Measurements from ENCODE around the gene TOPAZ1.

DNA sequence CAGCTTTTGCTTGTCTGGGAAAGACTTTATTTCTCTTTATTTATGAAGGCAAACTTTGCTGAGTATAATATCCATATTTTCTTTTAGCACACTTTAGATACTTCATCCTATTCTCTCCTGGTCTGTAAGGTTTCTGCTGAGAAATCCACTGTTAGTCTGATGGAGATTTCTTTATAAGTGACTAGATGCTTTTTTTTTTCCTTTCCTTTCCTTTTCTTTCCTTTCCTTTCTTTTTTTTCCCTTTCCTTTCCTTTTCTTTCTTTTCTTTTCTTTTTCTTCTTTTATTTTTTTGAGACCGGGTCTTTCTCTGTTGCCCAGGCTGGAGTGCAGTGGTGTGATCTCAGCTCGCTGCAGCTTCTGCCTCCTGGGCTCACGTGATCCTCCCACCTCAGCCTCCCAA is 38.4 kb downstream of the TOPAZ1 start:
- TF ChIP-seq, protein P1, sequence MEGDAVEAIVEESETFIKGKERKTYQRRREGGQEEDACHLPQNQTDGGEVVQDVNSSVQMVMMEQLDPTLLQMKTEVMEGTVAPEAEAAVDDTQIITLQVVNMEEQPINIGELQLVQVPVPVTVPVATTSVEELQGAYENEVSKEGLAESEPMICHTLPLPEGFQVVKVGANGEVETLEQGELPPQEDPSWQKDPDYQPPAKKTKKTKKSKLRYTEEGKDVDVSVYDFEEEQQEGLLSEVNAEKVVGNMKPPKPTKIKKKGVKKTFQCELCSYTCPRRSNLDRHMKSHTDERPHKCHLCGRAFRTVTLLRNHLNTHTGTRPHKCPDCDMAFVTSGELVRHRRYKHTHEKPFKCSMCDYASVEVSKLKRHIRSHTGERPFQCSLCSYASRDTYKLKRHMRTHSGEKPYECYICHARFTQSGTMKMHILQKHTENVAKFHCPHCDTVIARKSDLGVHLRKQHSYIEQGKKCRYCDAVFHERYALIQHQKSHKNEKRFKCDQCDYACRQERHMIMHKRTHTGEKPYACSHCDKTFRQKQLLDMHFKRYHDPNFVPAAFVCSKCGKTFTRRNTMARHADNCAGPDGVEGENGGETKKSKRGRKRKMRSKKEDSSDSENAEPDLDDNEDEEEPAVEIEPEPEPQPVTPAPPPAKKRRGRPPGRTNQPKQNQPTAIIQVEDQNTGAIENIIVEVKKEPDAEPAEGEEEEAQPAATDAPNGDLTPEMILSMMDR (IDR thresholded peaks at IDR 0.05): no peak
- no peak for TF ChIP-seq SIN3A (IDR thresholded peaks at IDR 0.05; ENCODE audit: borderline replicate concordance, insufficient read depth, low read depth, low read length)
- no peak for TF ChIP-seq POLR2AphosphoS5 (IDR thresholded peaks at IDR 0.05; ENCODE audit: low read depth, low read length)
- TF ChIP-seq, protein P2, sequence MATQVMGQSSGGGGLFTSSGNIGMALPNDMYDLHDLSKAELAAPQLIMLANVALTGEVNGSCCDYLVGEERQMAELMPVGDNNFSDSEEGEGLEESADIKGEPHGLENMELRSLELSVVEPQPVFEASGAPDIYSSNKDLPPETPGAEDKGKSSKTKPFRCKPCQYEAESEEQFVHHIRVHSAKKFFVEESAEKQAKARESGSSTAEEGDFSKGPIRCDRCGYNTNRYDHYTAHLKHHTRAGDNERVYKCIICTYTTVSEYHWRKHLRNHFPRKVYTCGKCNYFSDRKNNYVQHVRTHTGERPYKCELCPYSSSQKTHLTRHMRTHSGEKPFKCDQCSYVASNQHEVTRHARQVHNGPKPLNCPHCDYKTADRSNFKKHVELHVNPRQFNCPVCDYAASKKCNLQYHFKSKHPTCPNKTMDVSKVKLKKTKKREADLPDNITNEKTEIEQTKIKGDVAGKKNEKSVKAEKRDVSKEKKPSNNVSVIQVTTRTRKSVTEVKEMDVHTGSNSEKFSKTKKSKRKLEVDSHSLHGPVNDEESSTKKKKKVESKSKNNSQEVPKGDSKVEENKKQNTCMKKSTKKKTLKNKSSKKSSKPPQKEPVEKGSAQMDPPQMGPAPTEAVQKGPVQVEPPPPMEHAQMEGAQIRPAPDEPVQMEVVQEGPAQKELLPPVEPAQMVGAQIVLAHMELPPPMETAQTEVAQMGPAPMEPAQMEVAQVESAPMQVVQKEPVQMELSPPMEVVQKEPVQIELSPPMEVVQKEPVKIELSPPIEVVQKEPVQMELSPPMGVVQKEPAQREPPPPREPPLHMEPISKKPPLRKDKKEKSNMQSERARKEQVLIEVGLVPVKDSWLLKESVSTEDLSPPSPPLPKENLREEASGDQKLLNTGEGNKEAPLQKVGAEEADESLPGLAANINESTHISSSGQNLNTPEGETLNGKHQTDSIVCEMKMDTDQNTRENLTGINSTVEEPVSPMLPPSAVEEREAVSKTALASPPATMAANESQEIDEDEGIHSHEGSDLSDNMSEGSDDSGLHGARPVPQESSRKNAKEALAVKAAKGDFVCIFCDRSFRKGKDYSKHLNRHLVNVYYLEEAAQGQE (IDR thresholded peaks at IDR 0.05; ENCODE audit: insufficient read depth in 1 of 2, low read depth in 2 of 2, low read length in 1 of 2): no peak
